GM18858 (cell line): ENCODE measurements around the gene ITGA1.
A peak's percentile ranks its signal among the peaks of the same experiment; 100 is the strongest.
"Not testable (repeated sequence)": the region's sequence is repeated elsewhere in the genome, so short reads cannot be mapped to it uniquely, and the experiment has no call there.

ENCODE experiments used
- ATAC-seq: cut with Tn5 transposase; IDR thresholded peaks from one replicate; pipeline ENCODE4 v1.9.1; 2021; ENCODE audit not compliant: unreplicated experiment

ITGA1 gene

DNA sequence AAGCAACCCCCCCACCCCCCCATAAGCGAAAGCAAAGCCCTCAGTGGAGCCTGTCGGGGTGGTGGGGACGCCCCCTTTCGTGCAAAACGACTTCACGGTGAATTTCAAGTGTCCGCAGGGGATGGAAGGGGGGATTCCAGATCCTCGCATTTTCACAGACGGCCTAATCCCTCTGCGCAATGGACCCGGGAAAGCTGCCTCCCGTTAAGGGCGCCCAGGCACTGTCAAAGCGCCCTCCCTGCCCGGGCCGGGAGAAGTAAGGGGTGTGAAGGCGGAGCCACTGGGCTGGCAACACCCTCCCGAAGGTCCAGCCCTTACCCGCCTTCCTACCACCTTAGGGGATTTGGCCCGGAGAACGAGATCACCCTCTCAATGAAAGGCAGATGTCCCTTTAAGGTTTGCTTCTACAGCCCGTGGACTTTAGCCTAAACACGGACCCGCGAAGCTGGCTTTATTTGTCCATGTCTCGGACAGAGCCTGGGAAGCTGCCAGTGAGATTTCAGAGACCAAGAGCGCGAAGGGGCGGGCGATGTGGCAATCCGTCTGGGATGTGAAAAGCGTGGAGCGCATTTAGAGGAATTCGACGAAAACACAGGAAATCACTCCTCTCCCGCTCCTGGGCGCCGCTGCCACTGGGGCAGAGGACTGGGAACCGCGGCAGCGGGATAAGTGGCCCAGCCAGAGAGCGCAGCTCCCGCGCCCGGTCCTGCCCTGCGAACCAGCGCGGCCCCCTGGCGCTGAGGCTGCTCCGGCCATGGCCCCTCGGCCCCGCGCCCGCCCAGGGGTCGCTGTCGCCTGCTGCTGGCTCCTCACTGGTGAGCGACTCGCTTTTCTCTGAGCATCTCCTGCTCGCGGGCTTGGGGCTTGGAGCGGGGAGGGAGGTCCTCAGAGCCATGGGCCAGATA lies at the start of gene ITGA1, which contains the start of gene PELO:
TSS of gene ITGA1 (plus strand) at position 317 of the 905 bp plus-strand sequence. CDS start at position 755, 438 bp downstream.
TSS of gene PELO (plus strand) at position 317 of the 905 bp plus-strand sequence. CDS start 12,479 bp downstream, outside the sequence.
- ATAC-seq, result peak; percentile 63

GRCh38 chr5:52738095-52738506 lies 49.6 kb upstream of the ITGA1 start:
- peak; percentile 82 for ATAC-seq

- no peak for ATAC-seq
Measured at GRCh38 chr5:52740007-52740406, 47.7 kb upstream of the ITGA1 start.

DNA sequence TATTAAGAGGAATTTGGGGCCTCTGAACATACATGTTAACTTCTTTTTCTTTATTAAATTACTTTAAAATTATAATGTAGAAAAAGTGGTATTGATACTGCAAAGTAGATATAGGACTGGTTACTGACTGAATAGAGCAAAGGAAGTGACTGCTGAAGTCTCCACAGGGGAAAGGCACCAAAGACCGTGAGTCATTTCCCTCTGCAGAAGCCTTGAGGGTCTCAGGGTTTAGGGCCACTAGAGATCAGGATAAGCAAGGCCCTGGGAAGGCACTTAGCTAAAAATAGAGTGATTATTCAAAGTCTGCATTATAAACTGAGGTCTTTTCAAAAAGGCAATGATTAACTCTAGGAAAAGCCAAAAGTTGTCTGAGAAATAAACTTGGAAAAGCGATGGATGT lies 44.7 kb upstream of the ITGA1 start:
- no peak for ATAC-seq

DNA sequence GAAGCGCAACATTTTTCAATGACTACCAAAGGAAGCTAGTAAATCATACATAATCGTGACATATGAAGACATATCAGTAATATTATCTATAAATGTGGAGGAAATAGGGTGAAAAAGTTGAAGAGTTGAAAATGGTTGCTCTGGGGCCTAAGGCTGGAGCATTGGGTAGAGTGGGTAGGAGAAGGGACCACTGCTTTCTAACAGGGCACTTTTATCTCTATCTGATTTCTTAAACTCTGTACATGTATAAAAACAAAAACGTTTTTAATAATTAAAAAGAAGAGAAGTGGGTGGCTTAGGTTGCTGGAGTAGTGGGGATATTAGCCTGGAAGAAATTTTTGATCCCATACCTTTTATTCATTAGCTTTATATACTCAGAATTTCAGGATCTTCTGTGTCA lies 44.2 kb upstream of the ITGA1 start:
- no peak for ATAC-seq

GRCh38 chr5:52743970-52744369 lies 43.7 kb upstream of the ITGA1 start:
- ATAC-seq, result peak; percentile 74

- ATAC-seq, result not testable (repeated sequence)
Measured at GRCh38 chr5:52744867-52745458, 42.8 kb upstream of the ITGA1 start.

DNA sequence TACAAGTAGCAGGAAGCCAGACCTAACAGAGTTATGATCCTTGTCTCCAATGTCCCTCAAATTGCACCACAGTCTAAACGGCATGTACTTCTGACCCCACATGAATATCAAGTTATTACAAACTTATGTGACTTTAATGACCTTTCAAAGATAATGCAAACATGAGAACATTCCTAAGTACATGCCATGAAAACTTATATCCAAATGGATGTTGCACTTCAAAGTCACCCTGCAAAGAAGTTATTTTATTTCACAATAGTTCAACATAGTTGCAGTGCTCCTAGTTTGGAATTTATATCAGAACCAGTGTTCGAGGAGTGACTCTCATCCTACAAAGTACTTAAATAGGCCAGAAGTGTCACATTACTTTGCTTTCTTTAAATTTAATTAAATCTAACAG lies 41.2 kb upstream of the ITGA1 start:
- ATAC-seq, result no peak

DNA sequence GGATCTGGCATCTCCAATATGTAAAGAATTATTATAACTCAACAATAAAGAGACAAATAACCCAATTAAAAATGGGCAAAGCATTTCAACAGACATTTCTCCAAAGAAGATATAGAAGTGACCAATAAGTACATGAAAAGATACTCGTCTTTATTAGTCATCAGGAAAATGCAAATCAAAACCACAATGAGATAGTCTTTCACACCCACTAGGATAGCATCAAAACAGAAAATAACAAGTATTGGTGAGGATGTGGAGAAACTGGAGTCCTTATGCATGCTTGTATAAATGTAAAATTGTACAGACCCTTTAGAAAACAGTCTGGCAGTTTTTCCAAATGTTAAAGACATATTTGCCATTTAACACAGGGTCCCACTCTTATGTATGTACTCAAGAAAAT lies 39.1 kb upstream of the ITGA1 start:
- peak; percentile 59 for ATAC-seq

- ATAC-seq, result no peak
Measured at GRCh38 chr5:52749666-52750065, 38.0 kb upstream of the ITGA1 start.

DNA sequence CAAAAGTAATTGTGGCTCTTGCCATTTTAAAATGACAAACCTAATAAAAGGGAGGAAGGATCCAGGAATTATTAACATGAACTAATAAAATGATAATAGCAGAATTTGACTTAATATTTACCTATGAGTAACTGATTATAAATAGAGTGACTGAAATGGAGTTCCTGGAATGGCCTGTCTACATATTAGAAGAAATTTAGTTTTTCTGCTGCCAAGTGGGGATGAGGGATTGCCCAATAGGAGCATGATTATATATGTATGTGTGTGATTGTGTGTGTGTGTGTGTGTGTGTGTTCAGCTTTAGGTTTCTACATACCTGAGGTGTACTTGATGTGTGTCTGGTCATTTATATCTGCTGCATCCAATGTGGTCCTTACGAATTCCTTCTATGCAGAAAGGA lies 36.6 kb upstream of the ITGA1 start:
- ATAC-seq, result no peak

GRCh38 chr5:52754051-52754450 lies 33.7 kb upstream of the ITGA1 start:
- no peak for ATAC-seq

DNA sequence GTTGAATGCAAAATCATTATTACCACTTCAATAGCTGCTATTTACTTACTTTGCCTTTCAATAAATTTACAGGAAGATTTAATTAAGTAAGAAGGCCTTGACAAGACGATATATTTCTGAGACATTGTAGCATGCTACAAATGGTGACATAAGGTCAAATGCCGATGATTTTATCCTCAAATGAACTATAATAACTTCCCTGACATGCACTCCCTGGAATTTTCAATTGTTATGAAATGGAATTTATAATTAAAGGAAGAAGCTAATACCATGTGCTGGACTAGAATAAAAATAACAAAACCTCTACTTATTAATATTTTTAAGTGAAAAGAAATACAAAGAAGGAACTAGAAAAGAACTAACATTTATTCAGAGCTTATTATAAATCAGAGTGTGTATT lies 30.2 kb upstream of the ITGA1 start:
- ATAC-seq, result no peak

GRCh38 chr5:52758014-52758413 lies 29.7 kb upstream of the ITGA1 start:
- no peak for ATAC-seq

DNA sequence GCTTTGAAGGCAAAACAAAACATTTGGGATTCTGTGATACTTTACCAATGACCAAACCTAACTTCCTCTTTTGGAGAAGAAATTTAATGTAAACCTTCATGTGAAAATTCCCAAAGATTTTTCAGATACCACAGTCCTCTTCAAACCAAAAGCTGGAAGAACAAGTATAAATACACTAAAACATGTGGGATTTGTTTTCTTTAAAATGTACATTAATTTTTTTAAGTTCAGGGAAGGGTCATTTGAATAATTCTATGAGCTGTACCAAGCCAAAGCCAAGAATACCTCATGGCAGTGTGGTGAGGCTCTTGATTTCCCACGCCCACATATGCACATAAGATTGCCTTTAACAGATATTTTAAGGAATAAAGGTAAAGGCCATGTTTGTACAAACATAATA lies 28.4 kb upstream of the ITGA1 start:
- no peak for ATAC-seq

DNA sequence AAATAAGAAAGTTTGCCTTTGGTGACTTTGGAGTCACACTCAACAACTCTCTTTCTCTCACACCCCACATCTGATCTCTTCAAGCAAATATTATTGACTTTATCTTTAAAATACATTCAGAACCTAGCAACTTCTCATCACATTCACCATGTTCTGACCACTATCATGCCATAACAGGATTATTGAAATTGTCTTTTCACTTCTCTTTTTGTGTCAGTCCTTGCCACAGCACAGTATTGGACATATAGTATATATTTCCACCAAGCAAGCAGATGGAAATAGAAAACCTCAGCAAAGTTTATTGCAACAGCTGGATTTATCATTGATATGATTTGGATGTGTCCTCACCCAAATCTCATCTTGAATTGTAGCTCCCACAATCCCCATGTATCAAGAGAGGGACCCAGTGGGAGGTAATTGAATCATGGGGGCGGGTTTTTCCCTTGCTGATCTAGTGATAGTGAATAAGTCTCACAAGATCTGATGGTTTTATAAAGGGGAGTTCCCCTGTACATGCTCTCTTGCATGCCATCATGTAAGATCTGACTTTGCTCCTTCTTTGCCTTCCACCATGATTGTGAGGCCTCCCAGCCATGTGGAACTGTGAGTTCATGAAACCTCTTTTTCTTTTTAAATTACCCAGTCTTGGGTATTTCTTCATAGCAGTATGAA lies 26.9 kb upstream of the ITGA1 start:
- peak; percentile 66 for ATAC-seq

DNA sequence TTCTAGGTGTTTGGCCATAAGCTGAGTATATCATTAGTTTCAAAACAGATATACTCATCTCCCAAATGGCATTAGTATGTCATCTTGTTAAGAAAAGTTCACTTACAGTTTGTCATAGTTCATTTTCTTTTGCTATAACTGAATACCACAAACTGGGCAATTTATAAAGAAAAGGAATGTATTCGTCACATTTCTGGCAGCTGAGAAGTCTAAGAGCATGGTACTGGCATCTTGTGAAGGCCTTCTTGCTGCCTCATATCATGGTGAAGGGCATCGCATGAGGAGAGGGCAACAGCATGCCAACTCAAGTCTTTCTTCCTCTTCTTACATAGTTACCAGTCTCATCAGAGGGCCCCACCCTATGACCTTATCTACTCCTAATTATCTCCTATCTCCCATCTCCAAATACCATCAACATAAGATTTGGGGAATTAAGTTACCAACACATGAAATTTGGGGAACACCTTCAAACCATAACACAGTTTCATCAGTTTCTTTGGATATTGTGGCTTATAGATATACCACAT lies 20.4 kb upstream of the ITGA1 start:
- no peak for ATAC-seq

- peak; percentile 43 for ATAC-seq
Measured at GRCh38 chr5:52767766-52768480, 19.8 kb upstream of the ITGA1 start.

DNA sequence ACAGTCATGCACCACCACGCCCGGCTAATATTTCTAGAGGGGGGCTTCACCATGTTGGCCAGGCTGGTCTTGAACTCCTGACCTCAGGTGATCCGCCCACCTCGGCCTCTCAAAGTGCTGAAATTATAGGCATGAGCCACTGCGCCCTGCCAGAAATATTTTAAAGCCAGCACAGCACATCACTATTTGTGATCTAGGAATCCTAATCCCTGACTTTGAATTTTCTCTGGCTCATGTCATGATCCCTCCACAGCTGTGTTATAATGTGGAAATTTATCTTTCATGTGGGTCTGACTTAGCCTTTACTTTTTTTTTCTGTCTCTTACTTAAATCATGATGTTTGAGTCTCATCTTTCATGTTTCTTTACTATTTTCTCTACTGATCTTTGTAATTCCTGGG lies 18.7 kb upstream of the ITGA1 start:
- ATAC-seq, result no peak

GRCh38 chr5:52770287-52770939 lies 17.3 kb upstream of the ITGA1 start:
- no peak for ATAC-seq
